ENCODE data around the gene RIPOR3.
"Not testable (repeated sequence)": the region's sequence is repeated elsewhere in the genome, so short reads cannot be mapped to it uniquely, and the experiment has no call there.

Gene RIPOR3

DNA sequence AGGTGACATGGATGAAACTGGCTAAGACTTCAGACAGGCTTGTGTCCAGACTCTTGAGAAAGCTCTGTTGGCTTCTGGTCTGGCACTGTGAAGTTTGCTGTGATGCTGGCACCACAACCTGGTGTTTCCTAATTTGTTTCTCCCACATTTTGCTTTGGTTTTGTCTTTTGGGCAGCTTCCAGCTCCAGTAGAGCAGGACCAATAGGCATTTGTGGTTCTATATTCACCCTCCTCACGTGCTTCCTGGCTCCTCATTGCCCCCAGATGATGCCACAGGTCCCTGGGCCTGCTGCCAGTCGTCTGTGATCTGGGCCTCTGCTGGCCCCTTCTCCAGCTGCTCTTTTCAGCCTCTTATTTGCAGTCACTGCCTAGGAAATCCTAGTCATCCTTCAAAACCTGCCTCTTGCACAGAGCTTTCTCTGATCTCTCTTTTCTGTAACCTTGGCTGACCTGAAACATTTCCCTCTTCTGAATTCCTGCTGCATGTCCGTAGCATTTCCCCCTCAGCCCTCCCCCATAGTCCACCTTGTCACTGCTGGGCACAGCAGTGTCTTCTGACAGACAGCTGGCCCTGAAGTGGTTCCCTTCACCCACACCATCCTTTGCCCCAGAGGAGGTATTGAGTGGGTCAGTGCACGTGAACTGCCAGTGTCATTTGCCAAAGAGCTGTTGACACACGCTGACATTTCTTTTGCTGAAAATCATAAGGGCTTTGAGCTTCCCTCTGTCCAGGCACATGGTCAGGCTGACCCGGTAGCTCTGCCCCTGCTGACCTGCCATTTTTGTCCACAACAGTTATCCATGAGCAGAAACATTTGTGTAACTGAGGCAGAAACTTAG, 118.2 kb downstream of the RIPOR3 start:
- no peak for DNase-seq (ENCODE audit: low spot score)

DNA sequence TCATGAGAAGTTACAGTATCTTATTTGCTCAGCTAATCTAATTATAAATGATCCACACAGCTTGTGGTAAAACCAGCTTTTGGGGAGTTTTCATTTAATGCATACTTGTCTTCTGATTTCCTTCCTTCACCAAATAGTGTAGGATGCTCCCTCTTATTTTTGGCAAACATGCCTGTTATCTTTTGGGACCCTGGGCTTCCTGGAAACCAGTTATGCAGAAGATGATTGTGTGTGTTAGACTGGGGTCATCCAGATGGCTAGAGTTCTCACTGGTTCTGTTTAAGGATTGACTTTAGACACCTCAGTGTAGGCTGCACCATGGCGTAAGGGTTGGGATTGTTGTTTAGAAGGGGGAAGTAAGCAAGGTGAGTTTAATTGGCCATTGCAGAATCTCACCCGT, 119.9 kb downstream of the RIPOR3 start:
- no peak for DNase-seq (ENCODE audit: low spot score)

DNA sequence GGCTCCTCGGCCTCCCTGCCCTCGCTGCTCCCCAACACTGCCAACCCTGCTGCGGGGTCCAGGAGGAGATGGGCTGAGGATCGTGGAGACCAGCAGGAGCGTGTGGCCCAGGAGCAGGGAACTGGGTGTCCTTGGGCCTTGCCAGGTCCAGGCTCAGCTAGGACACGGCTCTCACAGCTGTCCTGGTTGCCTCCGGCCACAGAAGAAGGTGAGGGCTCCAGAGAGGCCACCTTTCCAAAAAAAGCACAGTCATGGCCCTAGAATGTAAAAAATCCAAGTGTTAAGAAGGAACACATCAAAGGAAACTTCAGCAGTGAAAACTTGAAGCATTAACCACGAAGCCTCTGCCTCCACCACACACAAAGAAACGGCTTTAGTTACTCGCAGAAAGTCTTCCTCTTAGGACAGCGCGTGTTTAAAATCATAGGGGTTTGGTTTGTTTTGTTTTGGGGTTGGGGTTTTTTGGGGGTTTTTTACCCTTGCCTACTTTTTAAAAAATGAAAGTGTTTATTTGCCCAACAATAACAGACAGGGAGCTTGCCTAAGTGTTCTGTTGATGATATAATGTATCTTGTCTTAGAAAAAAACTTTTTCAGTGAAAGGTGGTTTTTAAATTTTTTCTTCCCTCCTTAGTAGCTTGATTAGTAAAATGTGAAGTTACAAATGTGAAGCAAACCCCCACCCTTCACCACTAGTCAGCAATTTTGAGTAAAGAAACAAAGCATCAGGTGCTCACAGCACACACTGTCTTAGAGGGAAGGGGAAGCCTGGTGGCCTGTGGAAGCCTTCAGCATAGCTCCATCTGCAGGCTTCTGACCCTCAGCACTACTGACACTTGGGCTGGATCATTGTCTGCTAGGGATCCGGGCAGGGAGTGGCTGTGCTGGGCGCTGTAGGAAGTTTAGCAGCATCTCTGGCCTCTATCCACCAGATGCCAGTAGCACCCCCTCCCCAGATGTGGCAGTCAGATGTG, 121.2 kb downstream of the RIPOR3 start:
- DNase-seq (ENCODE audit: low spot score), result peak; percentile 38

DNA sequence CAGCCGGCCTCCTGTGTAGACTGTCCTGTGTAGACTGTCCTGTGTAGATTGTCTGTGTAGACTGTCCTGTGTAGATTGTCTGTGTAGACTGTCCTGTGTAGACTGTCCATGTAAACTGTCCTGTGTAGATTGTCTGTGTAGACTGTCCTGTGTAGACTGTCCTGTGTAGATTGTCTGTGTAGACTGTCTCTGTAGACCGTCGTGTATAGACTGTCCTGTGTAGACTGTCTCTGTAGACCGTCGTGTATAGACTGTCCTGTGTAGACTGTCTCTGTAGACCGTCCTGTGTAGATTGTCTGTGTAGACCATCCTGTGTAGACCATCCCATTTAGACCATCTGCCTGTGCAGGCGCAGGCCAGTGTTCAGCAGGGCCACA, 121.9 kb downstream of the RIPOR3 start:
- DNase-seq (ENCODE audit: low spot score), result not testable (repeated sequence)

DNA sequence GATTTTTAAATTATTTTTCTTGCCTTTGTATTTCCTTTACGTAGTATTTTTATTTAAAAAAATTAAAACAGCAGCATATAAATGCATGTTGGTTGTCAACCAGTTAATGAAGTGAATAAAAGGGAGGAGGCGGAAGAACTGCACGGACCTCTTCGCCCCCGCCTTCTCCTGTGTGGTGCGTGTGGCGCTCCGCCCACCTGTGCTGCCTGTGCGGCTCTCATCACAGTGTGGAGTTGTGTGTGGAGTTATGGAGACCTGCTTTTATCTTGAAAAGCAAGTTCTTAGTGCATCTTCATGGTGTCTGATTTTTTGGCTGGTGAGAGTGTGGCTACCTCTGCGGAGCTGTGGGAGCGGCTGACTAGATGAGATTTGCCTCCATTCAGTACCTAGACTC, 122.8 kb downstream of the RIPOR3 start:
- DNase-seq (ENCODE audit: low spot score), result no peak

DNA sequence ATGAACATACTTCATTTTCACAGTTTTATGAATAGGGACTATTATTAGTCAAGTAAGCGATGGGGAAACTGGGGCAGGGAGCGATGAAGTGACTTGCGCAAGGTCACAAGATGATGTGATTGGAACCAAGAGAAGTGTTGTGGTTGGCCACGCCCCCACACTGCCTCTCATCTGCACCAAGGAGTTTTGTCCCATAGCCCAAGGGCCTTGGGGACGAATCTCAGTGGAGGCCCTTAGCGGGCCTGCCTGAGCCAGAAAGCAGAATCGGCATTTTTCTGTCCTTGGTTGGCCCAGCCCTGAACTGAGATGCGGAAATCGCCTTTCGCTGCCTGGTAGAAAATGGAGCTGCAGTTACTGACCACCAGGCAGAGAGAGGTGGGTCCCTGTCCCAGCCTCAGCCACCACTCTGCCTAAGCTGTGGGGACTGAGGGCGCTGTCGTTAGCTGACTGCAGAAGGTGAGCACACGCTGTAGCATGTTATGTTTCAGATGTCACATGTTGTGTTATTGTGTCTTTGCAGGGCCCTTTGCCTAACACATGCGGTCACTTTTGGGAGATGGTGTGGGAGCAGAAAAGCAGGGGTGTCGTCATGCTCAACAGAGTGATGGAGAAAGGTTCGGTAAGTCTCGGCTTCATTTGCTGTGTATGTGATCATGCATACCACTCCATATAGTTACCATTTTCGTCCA, 123.3 kb downstream of the RIPOR3 start:
- no peak for DNase-seq (ENCODE audit: low spot score)

DNA sequence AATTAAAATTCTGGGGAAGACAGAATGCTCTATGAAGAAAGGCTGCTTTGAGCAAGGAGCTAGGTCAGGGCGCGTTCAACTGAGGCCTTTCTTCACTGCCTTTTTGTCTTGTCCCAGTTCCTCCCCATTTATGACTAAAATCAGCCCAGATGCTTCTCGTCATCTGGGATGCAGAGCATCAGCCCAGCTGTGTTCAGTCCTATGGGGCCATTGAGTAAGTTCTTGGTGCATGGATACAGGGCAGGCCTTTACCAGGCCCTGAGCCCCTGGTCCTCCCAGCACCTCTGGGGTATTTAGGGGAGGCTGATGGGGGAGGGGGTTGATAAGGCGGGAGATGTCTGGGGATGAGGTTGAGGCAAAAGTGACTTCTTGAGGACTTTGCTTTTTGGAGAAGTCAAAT, 125.5 kb downstream of the RIPOR3 start:
- DNase-seq (ENCODE audit: low spot score), result no peak

DNA sequence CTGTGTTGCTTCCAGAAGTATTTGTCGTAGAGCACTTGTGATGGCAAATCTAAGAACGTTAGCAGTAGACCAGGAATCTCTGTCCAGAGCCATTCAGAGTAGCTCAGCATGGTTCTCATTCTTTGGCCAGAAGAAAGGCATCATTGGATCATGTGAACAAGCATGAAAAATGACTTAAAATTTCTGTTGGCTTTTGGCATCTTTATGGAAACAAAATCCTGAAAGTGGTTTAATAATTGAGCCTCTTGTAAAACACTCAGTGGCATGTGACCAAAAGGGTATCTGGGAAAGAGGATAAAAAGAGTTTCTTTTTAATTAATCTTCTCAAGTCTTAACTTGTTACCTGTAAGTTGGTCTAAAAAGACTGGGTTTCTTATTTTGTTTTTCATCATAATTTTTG, 126.0 kb downstream of the RIPOR3 start:
- DNase-seq (ENCODE audit: low spot score), result no peak

DNA sequence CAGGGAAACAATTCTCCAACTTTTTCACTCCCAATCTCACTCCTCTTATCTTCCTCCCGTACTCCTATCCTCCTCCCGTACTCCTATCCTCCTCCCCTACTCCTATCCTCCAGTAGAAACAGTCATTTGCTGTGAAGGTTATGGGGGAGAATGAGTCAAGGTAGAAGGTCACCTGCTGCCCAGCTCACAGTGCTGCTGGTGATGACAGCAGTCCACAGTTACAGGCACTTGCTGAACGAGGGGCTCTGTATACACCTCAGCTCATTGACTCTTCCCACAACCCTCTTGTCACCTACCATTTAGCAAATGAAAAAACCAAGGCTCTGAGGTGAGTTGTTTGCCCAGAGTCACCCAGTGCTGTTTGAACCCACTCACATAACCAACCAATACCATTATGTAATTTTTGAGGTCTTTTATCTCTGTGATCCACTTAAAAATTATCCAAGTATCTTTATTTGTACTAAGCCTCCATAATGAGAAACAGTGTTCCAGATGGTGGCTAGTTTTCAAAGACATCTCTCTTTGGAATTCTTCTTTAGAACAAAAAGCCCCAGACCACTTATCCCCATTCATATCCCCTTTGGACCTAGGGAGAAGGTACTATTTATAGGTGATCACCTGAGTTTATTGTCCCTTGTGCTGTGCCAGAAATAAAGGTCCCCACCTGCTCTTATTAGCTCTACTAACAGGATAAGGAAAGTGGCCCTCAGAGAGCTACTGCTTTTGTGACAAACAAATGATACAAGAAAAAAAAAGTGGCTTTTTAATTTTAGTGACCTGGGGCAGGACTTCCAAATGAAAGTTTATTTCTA, 128.0 kb downstream of the RIPOR3 start:
- no peak for DNase-seq (ENCODE audit: low spot score)

DNA sequence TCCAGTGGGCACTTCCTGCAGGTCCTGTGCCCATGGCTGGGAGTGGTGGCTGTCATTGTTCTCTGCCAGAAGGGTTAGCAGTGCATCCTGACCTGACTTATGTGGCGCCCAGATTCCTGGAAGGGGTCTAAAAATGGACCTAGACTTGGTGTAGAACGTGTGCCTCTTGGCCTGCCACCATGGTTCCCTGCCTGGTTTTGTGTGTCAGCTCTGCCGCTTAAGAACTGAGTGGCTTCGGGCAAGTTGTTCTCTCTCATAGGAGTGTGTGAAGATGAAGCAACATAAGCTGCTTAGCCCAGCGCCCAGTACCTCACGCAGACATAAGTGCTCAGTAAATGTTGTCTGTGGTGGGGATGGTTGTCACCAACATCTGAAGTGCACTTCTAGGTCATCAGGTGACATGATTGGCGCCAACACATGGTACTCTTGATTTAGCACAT, 129.1 kb downstream of the RIPOR3 start:
- DNase-seq (ENCODE audit: low spot score), result no peak

DNA sequence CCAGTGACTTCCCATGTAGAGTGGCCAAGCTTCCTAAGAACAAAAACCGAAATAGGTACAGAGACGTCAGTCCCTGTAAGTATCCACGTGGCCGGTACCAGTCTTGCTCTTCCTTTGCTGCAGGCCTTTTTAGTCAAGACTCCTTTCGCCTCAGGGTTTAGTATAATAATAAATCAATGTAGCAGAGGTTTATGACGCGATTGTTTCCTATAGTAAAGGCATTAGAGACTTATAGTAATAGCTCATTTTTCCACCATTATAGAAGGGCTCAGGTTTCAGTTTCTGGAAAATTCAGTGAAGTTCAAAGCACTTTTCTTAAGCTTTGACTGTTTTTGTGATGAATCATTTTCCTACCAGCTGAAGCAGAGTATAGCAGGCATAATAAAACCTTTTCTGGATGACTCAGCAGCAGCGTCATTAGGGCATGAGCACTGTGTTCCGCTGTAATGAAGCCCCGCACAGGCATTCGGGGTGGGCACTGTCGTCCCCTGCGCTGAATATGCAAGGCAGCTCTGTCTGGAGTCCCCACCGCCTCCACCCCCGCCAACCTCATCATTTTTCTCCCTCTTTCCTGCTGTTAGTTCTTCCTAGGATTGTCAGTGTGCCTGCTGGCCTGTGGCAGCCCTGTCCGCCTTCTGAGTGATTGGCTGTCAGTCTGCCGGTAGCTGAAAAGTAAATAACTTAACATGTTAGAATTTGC, 129.8 kb downstream of the RIPOR3 start:
- DNase-seq (ENCODE audit: low spot score), result peak; percentile 94

DNA sequence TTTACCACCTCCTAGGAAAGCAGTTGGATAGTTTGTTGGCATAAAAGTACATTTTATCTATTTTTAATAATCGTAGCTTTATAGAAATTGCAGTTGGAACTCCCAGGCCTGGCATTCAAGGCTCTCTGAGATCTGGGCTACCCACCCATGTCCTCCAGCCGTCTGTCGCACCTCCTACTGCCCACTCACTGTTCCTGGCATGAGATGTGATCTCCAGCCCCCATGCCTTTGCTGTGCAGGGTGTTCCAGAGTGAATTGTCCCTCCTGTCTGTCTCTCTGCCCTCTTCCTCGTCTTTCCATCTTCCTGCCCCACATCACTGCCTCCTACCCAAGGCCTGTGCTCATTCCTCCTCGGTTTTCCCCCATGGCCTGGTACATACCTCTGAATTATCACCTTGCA, 130.5 kb downstream of the RIPOR3 start:
- DNase-seq (ENCODE audit: low spot score), result no peak

DNA sequence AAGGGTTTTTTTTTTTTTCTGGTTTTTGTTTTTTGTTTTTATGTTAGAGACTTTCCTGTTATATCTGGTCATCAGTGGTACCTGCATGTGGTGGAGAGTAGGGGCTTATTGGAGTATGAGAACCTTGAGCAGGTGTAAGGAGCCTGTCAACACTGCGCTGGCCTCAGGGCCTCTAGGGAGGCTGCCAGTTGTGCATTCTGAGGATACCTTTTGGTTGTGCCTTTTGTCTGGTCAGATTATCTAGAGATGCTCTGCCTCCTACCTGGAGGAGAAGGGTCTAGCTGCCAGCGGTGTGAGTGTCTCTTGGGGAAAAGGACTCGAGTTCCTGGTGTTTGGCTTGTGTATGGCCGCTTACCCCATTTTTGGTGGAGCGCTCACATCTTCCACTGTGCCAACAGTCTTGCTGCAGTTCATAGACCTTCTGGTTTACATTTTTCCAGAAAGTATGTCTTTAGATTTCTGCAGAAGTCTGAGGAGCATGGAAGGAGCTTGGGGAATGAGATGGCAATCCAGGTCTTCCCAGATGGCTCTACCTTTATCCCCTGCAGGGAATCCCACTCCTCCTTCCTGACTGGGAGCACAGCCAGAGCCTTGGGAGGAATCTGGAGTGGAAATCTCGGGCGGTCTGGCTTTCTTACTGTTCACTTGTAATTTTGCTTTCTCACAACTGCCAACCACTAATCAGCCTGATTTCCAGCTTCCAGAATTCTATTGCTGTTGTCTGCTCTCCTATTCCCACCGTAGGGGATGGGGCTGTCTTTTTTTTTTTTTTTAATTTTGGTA, 131.3 kb downstream of the RIPOR3 start:
- no peak for DNase-seq (ENCODE audit: low spot score)

DNA sequence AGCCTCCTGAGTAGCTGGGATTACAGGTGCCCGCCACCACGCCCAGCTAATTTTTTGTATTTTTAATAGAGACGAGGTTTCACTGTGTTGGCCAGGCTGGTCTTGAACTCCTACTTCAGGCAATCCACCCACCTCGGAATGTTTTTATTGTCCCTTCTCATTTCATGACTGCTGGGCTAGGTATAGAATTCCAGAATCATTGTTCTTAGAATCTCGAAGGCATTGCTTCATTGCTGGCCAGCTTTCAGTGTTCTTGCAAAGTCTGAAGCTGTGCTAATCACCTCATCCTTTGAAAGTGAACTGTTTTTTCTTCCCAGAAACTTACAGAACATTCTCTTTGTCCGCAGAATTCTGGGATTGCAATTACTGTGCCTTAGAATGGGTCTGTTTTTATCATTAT, 132.2 kb downstream of the RIPOR3 start:
- DNase-seq (ENCODE audit: low spot score), result no peak

DNA sequence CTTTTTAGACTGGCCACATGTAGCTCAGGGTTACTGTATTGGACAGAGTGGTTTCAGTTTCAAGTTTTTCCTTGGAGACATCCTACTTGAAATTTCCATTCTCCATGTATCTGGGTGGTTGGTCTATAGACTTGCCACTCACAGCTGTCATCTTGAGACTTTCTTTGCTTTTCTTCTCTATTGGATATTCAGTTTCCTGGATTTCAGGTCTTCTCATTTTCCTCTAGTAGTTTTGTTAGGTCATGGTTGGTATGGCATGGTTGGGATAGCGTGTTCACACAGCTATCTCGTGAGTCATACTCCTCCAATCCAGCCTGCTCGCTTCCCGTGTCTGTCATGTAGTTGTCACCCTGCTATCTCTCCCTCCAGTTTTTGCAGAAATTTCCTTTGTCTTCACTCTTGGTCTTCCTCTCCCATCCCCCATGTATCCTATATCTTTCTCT, 132.8 kb downstream of the RIPOR3 start:
- DNase-seq (ENCODE audit: low spot score), result peak; percentile 81

DNA sequence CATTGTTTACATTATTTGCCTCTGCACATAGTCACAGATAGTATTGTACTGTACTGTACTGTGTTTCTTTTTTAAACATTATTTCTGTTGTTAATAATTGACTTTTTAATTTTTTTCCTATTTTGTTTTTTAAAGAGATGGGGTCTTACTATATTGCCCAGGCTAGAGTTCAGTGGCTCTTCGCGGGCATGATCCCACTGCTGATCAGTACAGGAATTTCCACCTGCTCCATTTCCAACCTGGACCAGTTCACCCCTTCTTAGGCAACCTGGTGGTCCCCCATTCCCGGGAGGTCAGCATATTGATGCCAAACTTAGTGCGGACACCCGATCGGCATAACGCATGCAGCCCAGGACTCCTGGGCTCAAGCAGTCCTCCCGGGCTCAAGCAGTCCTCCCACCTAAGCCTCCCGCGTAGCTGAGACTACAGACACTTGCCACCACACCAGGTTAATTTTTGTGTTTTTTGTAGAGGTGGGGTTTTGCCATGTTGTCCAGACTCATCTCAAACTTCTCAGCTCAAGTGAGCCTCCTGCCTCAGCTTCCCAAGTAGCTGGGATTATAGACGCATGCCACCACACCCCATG, 133.7 kb downstream of the RIPOR3 start:
- no peak for DNase-seq (ENCODE audit: low spot score)

DNA sequence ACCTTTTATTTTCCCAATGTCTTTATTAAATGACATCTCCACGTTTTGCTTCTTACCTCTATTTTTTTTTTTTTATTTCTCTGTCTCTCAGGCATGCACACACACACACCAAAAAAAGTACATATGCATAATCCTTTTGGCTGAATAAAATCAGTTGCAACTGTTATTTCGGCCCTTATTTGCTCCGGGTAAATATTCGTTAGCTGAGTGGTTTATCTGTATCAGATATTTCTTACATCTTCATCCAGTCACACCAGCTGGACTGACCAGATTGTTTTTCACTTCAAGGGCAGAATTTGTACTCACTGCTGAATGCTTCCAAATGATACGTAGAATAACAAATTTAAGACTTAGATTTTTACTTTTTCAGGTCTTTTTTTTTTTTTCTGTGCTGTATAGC, 135.7 kb downstream of the RIPOR3 start:
- DNase-seq (ENCODE audit: low spot score), result no peak

DNA sequence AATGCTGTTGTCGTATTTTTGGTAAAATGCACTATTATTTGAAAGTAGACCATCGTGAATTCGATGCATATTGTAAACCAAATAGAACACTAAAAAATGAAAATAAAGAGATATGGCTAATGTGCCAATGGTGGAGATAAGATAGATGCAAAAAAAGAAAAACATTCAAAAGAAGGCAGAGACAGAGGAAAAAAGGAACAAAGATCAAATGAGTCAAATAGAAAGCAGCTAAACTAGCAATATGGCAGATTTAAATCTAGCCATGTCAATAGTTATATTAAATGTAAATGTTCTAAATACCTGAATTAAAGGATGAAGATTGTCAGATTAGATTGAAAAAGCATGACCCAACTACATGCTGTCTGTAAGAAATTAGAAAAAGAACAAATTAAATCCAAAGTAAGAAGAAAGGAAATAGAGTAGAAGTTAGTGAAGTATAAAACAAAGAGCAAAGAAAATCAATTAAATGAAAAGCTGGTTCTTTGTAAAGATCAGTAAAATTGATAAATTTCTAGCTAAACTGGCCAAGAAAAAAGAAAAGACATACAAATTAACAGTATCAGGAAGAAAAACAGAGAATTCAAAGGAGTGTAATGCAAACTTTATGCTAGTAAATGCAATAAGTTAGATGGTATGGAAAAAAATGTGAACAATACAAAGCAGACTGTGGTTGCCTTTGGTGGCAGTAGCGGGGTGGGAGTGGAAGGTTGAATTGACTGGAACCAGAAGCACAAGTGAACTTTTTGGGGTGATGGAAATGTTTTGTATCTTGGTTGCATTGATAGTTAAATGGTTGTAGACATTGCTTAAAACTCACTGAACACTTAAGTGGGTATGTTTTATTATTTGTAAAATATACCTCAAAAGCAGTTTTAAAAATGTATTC, 136.4 kb downstream of the RIPOR3 start:
- DNase-seq (ENCODE audit: low spot score), result no peak

DNA sequence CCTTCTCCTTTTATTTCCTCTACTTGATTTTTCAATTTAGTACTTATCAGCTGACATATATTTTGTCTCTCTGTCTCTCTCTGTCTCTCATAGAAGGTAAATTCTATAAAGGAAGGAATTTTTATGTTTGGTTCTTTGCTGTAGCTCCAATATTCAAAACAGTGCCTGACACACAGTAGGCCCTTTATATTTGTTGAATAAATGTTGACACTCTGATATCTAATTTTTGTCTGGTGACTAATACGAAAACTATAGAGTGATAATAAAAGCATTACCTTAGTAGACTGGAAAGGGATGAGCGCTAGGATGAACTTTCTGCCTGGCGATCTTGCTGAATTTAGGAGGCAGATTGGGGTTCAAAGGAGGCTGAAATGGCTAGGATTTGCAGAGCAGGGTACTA, 138.4 kb downstream of the RIPOR3 start:
- no peak for DNase-seq (ENCODE audit: low spot score)

All from RKO (cell line).